ENCODE results near the gene GJB3. TPM values are rescaled to one million over a fixed set of nuclear protein-coding genes. Genes with fewer than 3 reads are reported as not detected.
"Not testable (repeated sequence)": the region's sequence is repeated elsewhere in the genome, so short reads cannot be mapped to it uniquely, and the experiment has no call there.

Gene GJB3
- not detected in 2 replicates for total RNA-seq (2014; rRNA removed; shearing (Covaris generic))

DNA sequence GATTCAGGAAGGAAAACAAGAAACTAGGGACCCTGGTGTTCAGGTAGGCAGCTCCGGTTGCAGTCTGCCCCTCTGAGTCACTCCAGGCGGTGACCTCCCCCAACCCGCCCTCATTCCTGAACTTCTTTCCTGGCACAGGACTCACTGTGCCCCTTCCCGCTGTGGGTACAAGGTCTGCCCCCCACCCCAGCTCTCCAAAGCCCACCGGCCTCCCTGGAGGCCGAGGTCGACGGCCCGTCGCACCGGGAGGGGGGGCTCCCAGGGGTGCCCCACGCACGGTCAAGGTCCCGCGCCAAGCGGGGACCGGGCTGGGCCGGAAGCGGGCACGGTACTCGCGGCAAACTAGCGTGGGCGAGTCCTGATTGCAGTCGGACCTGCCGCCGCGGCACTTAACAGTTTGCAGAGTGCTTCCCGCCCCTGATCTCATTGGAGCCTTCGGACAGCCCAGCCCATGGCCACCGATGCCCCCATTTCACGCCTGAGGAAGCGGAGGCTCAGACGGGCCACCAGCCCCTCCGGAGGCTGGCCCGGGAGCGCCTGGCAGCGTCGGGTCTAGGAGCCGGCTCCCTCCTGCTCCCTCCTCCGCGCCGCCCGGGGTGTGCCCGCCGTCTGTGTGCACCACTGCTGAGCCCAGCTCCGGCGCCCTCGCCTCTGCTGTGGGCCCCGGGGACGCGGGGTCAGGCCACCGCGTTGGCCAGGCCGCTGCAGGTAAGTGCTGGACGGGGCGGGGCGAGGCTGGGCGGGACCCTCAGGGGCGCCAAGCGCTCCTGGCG, at the start of gene GJB3:
TSS of gene GJB3 (plus strand) at position 144 of the 773 bp plus-strand sequence. CDS start 3,549 bp downstream, outside the sequence.
- H3K27ac ChIP-seq, result no peak within 1 kb of the TSS
- no peaks in the 10 kb centered on the region for H3K36me3 ChIP-seq
- no peaks in the 10 kb centered on the region for H3K9me3 ChIP-seq (replicated peaks)
- H3K4me3 ChIP-seq, result no peak within 1 kb of the TSS
- no peak for DNase-seq
- H3K27me3 ChIP-seq, result peaks cover 10% of the 10 kb centered on the region; the same call in 1 of the 2 replicates
- H3K4me1 ChIP-seq, result no peaks in the 10 kb centered on the region

GRCh38 chr1:34732831-34733230, 48.2 kb upstream of the GJB3 start:
- H3K9me3 ChIP-seq (replicated peaks); H3K36me3 ChIP-seq; H3K27ac ChIP-seq; DNase-seq; H3K4me1 ChIP-seq; H3K4me3 ChIP-seq: not testable (repeated sequence)
- peaks cover 17% of the 10 kb centered on the region for H3K27me3 ChIP-seq

DNA sequence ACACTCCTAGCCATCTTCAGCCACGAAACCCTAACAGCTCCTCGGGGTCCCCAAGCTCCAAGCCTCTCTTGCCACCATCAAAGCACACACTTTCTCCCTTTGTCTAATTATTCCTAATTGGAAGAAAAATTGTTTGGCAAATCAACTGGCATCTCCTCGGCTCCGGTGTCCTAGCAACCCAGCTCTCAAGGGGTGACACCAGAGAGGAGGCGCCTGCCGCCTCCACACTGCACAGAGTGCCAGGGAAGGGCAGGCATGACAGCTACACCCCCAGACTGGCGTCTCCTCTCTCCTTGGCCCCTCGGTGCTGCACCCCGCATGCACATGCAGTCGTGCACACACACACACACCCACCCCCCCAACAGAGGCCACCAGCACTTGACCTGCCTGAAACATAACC, 44.3 kb upstream of the GJB3 start:
- Histone ChIP-seq H3K27ac (no peak overlapping the region), H3K36me3 (no peaks in the 10 kb centered on the region), H3K4me3 (no peak overlapping the region), H3K9me3 (replicated peaks) (no peaks in the 10 kb centered on the region), H3K27me3 (peaks cover 33% of the 10 kb centered on the region), H3K4me1 (no peaks in the 10 kb centered on the region)
- DNase-seq, result no peak

DNA sequence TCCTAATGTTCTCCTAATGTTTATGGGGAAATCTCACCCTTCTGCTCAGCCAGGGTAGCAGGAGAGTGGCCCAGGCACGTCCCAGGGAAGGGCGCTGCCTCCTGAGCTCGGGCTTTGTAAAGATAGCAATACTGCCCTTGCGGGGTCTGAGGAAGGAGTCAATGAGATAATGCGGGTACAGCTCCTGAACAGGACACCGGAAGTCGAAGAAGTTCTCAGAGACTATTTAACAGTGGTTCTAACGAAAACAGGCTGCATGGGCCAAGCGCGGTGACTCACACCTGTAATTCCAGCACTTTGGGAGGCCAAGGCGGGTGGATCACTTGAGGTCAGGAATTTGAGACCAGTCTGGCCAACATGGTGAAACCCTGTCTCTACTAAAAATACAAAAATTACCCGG, 43.8 kb upstream of the GJB3 start:
- H3K9me3 ChIP-seq (replicated peaks); H3K4me1 ChIP-seq; H3K27ac ChIP-seq; H3K36me3 ChIP-seq; H3K4me3 ChIP-seq; DNase-seq: not testable (repeated sequence)
- peaks cover 35% of the 10 kb centered on the region for H3K27me3 ChIP-seq

DNA sequence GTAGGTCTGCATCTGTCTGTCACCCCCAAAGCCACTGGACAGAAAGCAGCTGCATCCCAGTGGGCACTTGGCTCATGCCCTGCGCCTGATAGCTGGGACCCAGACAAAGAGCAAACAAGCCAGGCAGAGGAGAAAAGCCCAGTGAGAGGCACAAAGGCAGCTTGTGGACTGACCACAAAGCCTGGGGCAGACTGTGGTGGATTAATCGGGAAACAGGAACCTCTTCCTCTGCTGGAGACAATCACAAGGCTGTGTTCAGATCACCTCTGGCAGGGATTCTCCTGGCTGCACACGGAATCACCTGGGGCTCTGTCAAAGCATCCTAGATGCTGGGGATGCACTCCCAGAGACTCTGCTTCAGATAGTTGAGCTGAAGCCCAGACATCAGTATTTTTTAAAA, 41.4 kb upstream of the GJB3 start:
- Histone ChIP-seq H3K4me1 (no peaks in the 10 kb centered on the region), H3K9me3 (replicated peaks) (no peaks in the 10 kb centered on the region), H3K27me3 (peaks cover 37% of the 10 kb centered on the region), H3K36me3 (no peaks in the 10 kb centered on the region), H3K4me3 (no peak overlapping the region), H3K27ac (no peak overlapping the region)
- DNase-seq, result peak; percentile 24 to 45

GRCh38 chr1:34740161-34740868, 40.7 kb upstream of the GJB3 start:
- H3K27ac ChIP-seq, result no peak overlapping the region
- peaks cover 37% of the 10 kb centered on the region for H3K27me3 ChIP-seq
- H3K4me3 ChIP-seq, result no peak overlapping the region
- H3K9me3 ChIP-seq (replicated peaks), result no peaks in the 10 kb centered on the region
- H3K4me1 ChIP-seq, result no peaks in the 10 kb centered on the region
- no peak for DNase-seq
- no peaks in the 10 kb centered on the region for H3K36me3 ChIP-seq

GRCh38 chr1:34742667-34743270, 38.2 kb upstream of the GJB3 start:
- DNase-seq, result peak; percentile 56 to 78
- no peaks in the 10 kb centered on the region for H3K36me3 ChIP-seq
- no peak overlapping the region for H3K27ac ChIP-seq
- H3K27me3 ChIP-seq, result peaks cover 23% of the 10 kb centered on the region
- H3K4me3 ChIP-seq, result no peak overlapping the region
- H3K9me3 ChIP-seq (replicated peaks), result no peaks in the 10 kb centered on the region
- H3K4me1 ChIP-seq, result no peaks in the 10 kb centered on the region

GRCh38 chr1:34743775-34744174, 37.2 kb upstream of the GJB3 start:
- H3K36me3 ChIP-seq, result no peaks in the 10 kb centered on the region
- peaks cover 23% of the 10 kb centered on the region for H3K27me3 ChIP-seq
- H3K4me3 ChIP-seq, result no peak overlapping the region
- DNase-seq, result no peak
- H3K9me3 ChIP-seq (replicated peaks), result no peaks in the 10 kb centered on the region
- H3K27ac ChIP-seq, result no peak overlapping the region
- no peaks in the 10 kb centered on the region for H3K4me1 ChIP-seq

- Histone ChIP-seq H3K27me3 (peaks cover 14% of the 10 kb centered on the region), H3K27ac (no peak overlapping the region)
- DNase-seq, result no peak
These were observed 36.2 kb upstream of the GJB3 start for GRCh38 chr1:34744851-34745250.

DNA sequence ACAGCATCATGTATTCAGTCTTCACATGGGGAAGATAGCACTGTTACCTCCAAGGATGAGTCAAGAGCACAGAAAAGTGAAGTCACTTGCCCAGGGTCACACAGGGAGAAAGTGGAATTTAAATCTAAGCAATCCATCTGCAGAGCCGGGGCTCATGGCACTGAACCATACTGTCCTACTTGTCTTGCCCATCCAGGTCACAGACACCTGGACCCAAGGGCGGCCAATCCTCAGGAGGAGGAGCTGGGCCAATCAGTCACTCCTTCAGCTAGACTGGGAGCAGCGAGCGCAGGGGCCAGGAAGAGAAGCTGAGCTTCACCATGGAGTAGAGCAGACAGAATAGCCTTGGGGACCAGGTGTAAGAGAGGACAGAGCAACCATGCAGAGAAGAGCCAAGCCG, 35.3 kb upstream of the GJB3 start:
- no peak for DNase-seq
- Histone ChIP-seq H3K4me3 (no peak overlapping the region), H3K9me3 (replicated peaks) (no peaks in the 10 kb centered on the region), H3K27me3 (peaks cover 6% of the 10 kb centered on the region), H3K36me3 (no peaks in the 10 kb centered on the region), H3K4me1 (no peaks in the 10 kb centered on the region), H3K27ac (no peak overlapping the region)

More at GRCh38 chr1:34744851-34745250, 36.2 kb upstream of the GJB3 start:
- Histone ChIP-seq H3K4me1 (no peaks in the 10 kb centered on the region), H3K4me3 (no peak overlapping the region), H3K36me3 (no peaks in the 10 kb centered on the region), H3K9me3 (replicated peaks) (no peaks in the 10 kb centered on the region)

- DNase-seq, result no peak
- H3K36me3 ChIP-seq, result no peaks in the 10 kb centered on the region
- no peaks in the 10 kb centered on the region for H3K9me3 ChIP-seq (replicated peaks)
- no peak overlapping the region for H3K27ac ChIP-seq
- no peaks in the 10 kb centered on the region for H3K4me1 ChIP-seq
- H3K27me3 ChIP-seq, result peaks cover 4% of the 10 kb centered on the region
- H3K4me3 ChIP-seq, result no peak overlapping the region
These were observed 34.9 kb upstream of the GJB3 start for GRCh38 chr1:34746101-34746500.

DNA sequence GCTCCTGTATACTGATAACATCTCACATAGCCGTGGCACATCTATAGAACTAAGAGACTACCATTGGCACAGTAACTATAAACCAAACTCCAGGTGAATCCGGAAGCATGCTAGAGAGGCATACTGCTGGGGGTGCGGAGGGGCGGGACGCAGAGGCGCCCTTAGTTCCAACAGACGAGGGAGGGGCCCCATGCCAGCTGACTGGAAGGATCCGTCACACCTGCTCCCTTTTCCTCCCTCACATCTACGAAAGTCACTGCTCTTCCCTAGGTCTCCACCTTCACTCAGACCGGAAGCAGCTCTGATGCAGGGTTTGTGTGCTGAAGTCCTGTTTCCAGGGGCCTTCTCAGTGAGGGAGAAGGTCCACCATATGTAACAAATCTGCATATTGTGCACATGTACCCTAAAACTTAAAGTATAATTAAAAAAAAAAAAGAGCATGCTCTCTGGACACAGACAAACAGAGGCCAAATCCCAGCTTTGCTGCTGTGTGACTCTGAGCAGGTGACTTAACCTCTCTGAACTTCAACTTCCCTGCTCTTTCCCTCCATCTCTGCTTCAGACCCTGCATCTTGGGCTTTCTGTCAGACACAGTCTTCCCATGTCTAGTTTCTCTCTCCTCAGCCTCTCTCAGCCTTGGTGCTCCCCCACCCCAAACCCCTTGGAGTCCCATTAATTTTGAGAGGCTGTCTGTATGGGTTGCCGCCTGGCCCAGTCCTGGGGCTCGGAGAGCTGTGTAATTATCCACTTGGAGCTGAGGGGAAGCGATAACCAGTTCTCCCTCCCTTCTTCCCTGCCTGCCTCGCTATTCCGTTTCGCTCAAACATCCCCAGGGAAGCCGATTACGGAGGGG, 34.0 kb upstream of the GJB3 start:
- no peaks in the 10 kb centered on the region for H3K4me1 ChIP-seq
- peaks cover 4% of the 10 kb centered on the region for H3K27me3 ChIP-seq
- H3K27ac ChIP-seq, result no peak overlapping the region
- no peaks in the 10 kb centered on the region for H3K36me3 ChIP-seq
- no peaks in the 10 kb centered on the region for H3K9me3 ChIP-seq (replicated peaks)
- no peak overlapping the region for H3K4me3 ChIP-seq
- DNase-seq, result no peak

- H3K36me3 ChIP-seq, result no peaks in the 10 kb centered on the region
- no peaks in the 10 kb centered on the region for H3K4me1 ChIP-seq
- no peak for DNase-seq
- no peaks in the 10 kb centered on the region for H3K9me3 ChIP-seq (replicated peaks)
- H3K4me3 ChIP-seq, result no peak overlapping the region
- no peaks in the 10 kb centered on the region; the same call in none of the 2 replicates for H3K27me3 ChIP-seq
- no peak overlapping the region for H3K27ac ChIP-seq
These were observed 33.4 kb upstream of the GJB3 start for GRCh38 chr1:34747638-34747941.

- Histone ChIP-seq H3K36me3 (no peaks in the 10 kb centered on the region), H3K9me3 (replicated peaks) (no peaks in the 10 kb centered on the region), H3K4me1 (no peaks in the 10 kb centered on the region), H3K27me3 (no peaks in the 10 kb centered on the region; the same call in none of the 2 replicates), H3K27ac (no peak overlapping the region), H3K4me3 (no peak overlapping the region)
- DNase-seq, result no peak
These were observed 31.0 kb upstream of the GJB3 start for GRCh38 chr1:34749992-34750391.
